Neural cell (in vitro differentiated cells): ENCODE data around the gene SLC44A5.

Experiments used
- EP300 ChIP-seq: fragments of 450-650 bp; conservative IDR thresholded peaks from 2 replicates; pipeline ENCODE4 v1.6.1; 2014; ENCODE audit warnings: antibody characterized with exemption, mild to moderate bottlenecking, moderate library complexity; ENCODE audit not compliant: poor library complexity, severe bottlenecking
- EZH2 ChIP-seq: fragments of 200-600, 300-800 bp; shearing (Covaris generic), sonication (generic); IDR thresholded peaks from 2 replicates; pipeline ENCODE4 v1.6.1; 2014; ENCODE audit warnings: antibody characterized with exemption, low read length, borderline replicate concordance, mild to moderate bottlenecking; ENCODE audit not compliant: insufficient read depth, poor library complexity, severe bottlenecking
- MXI1 ChIP-seq: fragments of 450-650 bp; conservative IDR thresholded peaks from 2 replicates; pipeline ENCODE4 v1.6.1; 2014; ENCODE audit warnings: antibody characterized with exemption, mild to moderate bottlenecking; ENCODE audit not compliant: poor library complexity, severe bottlenecking
- POLR2AphosphoS5 ChIP-seq: IDR thresholded peaks from 2 replicates; pipeline ENCODE4 v1.6.1; 2012
- SMC3 ChIP-seq: fragments of 450-650 bp; conservative IDR thresholded peaks from 2 replicates; pipeline ENCODE4 v1.6.1; 2014; ENCODE audit warnings: antibody characterized with exemption, mild to moderate bottlenecking, moderate library complexity; ENCODE audit not compliant: poor library complexity
- TAF1 ChIP-seq: IDR thresholded peaks from 2 replicates; pipeline ENCODE4 v1.6.1; 2012; ENCODE audit warnings: low read depth
- TF ChIP-seq, protein P1 (sequence below): fragments of 450-650 bp; IDR thresholded peaks from 2 replicates; pipeline ENCODE4 v1.5.1; 2014; ENCODE audit warnings: antibody characterized with exemption, mild to moderate bottlenecking, moderate library complexity; ENCODE audit not compliant: poor library complexity, severe bottlenecking
- TF ChIP-seq, protein P2 (sequence below): IDR thresholded peaks from 2 replicates; pipeline ENCODE4 v1.6.1; 2012; ENCODE audit warnings: borderline replicate concordance

DNA sequence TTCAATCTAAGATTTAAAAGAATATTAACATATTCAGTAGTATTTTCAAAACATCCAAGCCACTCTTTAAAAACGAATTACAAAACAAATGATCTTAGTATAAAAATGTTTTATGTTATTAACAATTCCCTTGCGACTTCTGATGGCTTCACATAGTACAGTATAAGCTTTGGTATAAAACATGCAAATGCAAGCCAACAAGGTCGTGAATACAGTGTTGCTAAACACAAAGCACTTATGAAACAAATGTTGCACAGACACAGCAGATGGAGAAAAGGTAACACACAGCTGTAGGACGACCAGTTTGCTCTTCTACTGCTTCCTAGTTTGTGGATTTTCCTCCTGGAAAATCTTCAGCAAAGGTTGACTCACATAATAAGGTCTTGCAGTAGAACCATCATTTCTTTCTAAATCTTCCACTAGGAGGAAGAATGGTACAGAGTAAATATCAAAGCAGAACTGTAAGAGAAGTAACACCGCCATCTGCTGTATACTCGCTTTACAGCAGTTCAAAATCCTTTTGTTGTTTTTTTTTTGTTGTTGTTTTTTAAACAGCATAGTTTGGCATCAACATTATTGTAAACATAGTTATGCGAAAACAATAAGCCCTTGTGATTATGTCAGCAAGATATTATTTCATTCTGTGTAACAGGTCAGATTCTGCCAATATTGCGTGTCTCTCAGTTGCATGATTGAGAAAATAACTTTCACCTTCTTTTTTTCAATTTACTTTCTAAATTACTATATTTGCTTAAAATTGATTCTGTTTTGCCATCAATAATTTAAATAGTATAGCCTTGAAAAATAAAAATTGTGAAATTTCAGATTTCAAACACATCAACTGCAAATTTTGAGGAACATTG is 407.3 kb downstream of the SLC44A5 start:
- no peak for TF ChIP-seq TAF1
- TF ChIP-seq, protein P1, sequence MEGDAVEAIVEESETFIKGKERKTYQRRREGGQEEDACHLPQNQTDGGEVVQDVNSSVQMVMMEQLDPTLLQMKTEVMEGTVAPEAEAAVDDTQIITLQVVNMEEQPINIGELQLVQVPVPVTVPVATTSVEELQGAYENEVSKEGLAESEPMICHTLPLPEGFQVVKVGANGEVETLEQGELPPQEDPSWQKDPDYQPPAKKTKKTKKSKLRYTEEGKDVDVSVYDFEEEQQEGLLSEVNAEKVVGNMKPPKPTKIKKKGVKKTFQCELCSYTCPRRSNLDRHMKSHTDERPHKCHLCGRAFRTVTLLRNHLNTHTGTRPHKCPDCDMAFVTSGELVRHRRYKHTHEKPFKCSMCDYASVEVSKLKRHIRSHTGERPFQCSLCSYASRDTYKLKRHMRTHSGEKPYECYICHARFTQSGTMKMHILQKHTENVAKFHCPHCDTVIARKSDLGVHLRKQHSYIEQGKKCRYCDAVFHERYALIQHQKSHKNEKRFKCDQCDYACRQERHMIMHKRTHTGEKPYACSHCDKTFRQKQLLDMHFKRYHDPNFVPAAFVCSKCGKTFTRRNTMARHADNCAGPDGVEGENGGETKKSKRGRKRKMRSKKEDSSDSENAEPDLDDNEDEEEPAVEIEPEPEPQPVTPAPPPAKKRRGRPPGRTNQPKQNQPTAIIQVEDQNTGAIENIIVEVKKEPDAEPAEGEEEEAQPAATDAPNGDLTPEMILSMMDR, result peak; percentile 98
- peak; percentile 95 for TF ChIP-seq SMC3
- TF ChIP-seq EZH2, result no peak
- TF ChIP-seq MXI1, result no peak
- TF ChIP-seq, protein P2, sequence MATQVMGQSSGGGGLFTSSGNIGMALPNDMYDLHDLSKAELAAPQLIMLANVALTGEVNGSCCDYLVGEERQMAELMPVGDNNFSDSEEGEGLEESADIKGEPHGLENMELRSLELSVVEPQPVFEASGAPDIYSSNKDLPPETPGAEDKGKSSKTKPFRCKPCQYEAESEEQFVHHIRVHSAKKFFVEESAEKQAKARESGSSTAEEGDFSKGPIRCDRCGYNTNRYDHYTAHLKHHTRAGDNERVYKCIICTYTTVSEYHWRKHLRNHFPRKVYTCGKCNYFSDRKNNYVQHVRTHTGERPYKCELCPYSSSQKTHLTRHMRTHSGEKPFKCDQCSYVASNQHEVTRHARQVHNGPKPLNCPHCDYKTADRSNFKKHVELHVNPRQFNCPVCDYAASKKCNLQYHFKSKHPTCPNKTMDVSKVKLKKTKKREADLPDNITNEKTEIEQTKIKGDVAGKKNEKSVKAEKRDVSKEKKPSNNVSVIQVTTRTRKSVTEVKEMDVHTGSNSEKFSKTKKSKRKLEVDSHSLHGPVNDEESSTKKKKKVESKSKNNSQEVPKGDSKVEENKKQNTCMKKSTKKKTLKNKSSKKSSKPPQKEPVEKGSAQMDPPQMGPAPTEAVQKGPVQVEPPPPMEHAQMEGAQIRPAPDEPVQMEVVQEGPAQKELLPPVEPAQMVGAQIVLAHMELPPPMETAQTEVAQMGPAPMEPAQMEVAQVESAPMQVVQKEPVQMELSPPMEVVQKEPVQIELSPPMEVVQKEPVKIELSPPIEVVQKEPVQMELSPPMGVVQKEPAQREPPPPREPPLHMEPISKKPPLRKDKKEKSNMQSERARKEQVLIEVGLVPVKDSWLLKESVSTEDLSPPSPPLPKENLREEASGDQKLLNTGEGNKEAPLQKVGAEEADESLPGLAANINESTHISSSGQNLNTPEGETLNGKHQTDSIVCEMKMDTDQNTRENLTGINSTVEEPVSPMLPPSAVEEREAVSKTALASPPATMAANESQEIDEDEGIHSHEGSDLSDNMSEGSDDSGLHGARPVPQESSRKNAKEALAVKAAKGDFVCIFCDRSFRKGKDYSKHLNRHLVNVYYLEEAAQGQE, result no peak
- no peak for TF ChIP-seq EP300
- TF ChIP-seq POLR2AphosphoS5, result no peak
